IMR-90 (cell line): ENCODE measurements around the gene SHB.

Source experiments
- MAFK ChIP-seq: IDR thresholded peaks from 2 replicates; pipeline ENCODE4 v1.6.1; 2012; ENCODE audit warnings: low read depth, low read length, improper control_type of control experiment
- MXI1 ChIP-seq: IDR thresholded peaks from 2 replicates; pipeline ENCODE4 v1.6.1; 2012; ENCODE audit warnings: low read depth, mild to moderate bottlenecking, low read length, moderate library complexity, borderline replicate concordance
- NFE2L2 ChIP-seq: fragments of 150-350 bp; IDR thresholded peaks from 2 replicates; pipeline ENCODE4 v1.6.1; 2016; ENCODE audit warnings: low read depth, mild to moderate bottlenecking, low read length
- POLR2A ChIP-seq: IDR thresholded peaks from 2 replicates; pipeline ENCODE4 v1.6.1; 2012; ENCODE audit warnings: mild to moderate bottlenecking, low read depth, low read length
- RAD21 ChIP-seq: IDR thresholded peaks from 2 replicates; pipeline ENCODE4 v1.6.1; 2012; ENCODE audit warnings: low read length, improper control_type of control experiment
- RCOR1 ChIP-seq: IDR thresholded peaks from 2 replicates; pipeline ENCODE4 v1.6.1; 2012; ENCODE audit warnings: mild to moderate bottlenecking, low read length, improper control_type of control experiment; ENCODE audit not compliant: insufficient replicate concordance
- RFX5 ChIP-seq: IDR thresholded peaks from 2 replicates; pipeline ENCODE4 v1.8.0; 2012; ENCODE audit warnings: low read depth, mild to moderate bottlenecking, low read length, moderate library complexity
- SMC3 ChIP-seq: fragments of 150-350 bp; IDR thresholded peaks from 2 replicates; pipeline ENCODE4 v1.6.1; 2016; ENCODE audit warnings: low read depth, mild to moderate bottlenecking, antibody characterized with exemption, low read length, moderate library complexity
- TF ChIP-seq, protein P1 (sequence below): conservative IDR thresholded peaks from 2 replicates; pipeline ENCODE4 v1.5.1; 2012; ENCODE audit warnings: mild to moderate bottlenecking, low read depth, low read length, improper control_type of control experiment
- TF ChIP-seq, protein P2 (sequence below): fragments of 150-350 bp; IDR thresholded peaks from 2 replicates; pipeline ENCODE4 v1.6.1; 2017; ENCODE audit warnings: mild to moderate bottlenecking, antibody characterized with exemption, low read length, low read depth

DNA sequence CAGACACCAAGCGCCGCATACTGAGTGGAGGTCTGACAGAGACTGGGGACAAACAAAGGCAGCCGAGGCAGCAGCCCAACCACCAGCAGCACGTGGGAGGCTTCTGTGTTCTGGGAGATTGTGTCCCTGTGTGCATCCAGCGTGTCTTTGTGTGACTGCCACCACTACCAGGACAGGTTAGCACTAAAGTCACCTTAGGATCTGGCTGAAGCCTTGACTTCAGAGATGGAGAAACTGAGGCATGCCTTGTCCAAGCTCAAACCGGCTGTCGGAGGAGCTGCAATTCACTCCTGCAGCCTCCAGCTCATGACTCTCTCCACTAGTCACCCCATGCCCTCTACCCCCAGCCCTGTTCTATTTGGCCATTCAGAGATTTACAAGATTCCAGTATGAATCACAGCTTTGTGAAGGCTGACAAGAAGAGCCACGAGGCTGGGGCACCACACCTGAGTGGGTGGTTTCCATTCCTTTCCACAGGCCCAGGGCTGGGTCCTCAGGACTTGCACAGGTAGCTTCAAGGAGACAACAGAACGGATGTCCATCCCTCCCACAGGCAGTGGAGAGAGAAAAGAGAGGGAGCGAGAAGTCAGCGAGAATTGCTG lies 69.3 kb downstream of the SHB start:
- TF ChIP-seq, protein P1, sequence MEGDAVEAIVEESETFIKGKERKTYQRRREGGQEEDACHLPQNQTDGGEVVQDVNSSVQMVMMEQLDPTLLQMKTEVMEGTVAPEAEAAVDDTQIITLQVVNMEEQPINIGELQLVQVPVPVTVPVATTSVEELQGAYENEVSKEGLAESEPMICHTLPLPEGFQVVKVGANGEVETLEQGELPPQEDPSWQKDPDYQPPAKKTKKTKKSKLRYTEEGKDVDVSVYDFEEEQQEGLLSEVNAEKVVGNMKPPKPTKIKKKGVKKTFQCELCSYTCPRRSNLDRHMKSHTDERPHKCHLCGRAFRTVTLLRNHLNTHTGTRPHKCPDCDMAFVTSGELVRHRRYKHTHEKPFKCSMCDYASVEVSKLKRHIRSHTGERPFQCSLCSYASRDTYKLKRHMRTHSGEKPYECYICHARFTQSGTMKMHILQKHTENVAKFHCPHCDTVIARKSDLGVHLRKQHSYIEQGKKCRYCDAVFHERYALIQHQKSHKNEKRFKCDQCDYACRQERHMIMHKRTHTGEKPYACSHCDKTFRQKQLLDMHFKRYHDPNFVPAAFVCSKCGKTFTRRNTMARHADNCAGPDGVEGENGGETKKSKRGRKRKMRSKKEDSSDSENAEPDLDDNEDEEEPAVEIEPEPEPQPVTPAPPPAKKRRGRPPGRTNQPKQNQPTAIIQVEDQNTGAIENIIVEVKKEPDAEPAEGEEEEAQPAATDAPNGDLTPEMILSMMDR: no peak
- TF ChIP-seq MAFK (no peak), RFX5 (no peak), SMC3 (no peak), POLR2A (no peak), RAD21 (no peak), MXI1 (no peak; the same call in 1 of the 2 replicates), RCOR1 (no peak), NFE2L2 (no peak)
- TF ChIP-seq, protein P2, sequence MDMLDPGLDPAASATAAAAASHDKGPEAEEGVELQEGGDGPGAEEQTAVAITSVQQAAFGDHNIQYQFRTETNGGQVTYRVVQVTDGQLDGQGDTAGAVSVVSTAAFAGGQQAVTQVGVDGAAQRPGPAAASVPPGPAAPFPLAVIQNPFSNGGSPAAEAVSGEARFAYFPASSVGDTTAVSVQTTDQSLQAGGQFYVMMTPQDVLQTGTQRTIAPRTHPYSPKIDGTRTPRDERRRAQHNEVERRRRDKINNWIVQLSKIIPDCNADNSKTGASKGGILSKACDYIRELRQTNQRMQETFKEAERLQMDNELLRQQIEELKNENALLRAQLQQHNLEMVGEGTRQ: no peak
